Measurements from ENCODE around the gene HSD11B1. TPM values are rescaled to one million over a fixed set of nuclear protein-coding genes. Genes with fewer than 3 reads are reported as not detected.

Gene HSD11B1
- total and polyA plus RNA-seq, 2 donors (not counting 1 experiment from before 2014, with no cell fraction given), result 7.1 to 31.5 TPM

DNA sequence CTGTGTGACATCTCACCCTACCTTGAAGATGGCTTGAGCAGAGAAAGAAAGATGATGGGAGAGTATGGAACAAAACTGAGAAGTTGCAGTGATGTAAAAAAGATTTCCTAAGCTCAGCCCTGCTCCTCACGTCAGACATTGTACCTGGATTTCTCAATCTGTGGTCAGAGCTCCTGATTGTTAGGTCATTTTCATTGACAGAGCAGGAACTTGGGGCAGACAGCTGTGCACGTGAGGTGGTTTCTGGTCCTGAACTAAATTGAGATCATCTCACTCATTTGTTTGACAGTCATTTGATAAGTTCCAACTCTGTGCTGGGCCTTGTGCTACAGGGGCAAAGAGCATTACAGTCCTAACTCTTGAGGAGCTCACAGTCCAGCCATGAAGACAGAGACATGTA, 61.4 kb downstream of the HSD11B1 start:
- Histone ChIP-seq H3K9ac (ENCODE audit: insufficient read depth, low read length) (no peak overlapping the region), H3K27me3 (ENCODE audit: control insufficient read depth, insufficient read depth, low read length) (no peaks in the 10 kb centered on the region), H2AFZ (ENCODE audit: low read length) (no peak overlapping the region), H3K79me2 (ENCODE audit: control insufficient read depth, insufficient read depth, low read length) (no peaks in the 10 kb centered on the region), H4K20me1 (ENCODE audit: control insufficient read depth, extremely low read depth, insufficient read depth, low read length) (no peaks in the 10 kb centered on the region), H3K9me3 (ENCODE audit: control insufficient read depth, insufficient read depth, low read depth, low read length) (no peaks in the 10 kb centered on the region), H3K4me3 (replicated peaks in 1 of 4; ENCODE audit: control extremely low read depth in 1 of 4, insufficient read depth in 1 of 4, low read depth in 3 of 4, low read length in 4 of 4) (no peak overlapping the region), H3K4me1 (ENCODE audit: control insufficient read depth, extremely low read depth, insufficient read depth, low read length) (peaks cover 17% of the 10 kb centered on the region), H3K4me2 (ENCODE audit: extremely low read depth, insufficient read depth, low read length) (no peak overlapping the region), H3K36me3 (ENCODE audit: control insufficient read depth, insufficient read depth, low read length) (no peaks in the 10 kb centered on the region), H3K27ac (ENCODE audit: insufficient read depth, low read length) (no peak overlapping the region)
- TF ChIP-seq, protein P1, sequence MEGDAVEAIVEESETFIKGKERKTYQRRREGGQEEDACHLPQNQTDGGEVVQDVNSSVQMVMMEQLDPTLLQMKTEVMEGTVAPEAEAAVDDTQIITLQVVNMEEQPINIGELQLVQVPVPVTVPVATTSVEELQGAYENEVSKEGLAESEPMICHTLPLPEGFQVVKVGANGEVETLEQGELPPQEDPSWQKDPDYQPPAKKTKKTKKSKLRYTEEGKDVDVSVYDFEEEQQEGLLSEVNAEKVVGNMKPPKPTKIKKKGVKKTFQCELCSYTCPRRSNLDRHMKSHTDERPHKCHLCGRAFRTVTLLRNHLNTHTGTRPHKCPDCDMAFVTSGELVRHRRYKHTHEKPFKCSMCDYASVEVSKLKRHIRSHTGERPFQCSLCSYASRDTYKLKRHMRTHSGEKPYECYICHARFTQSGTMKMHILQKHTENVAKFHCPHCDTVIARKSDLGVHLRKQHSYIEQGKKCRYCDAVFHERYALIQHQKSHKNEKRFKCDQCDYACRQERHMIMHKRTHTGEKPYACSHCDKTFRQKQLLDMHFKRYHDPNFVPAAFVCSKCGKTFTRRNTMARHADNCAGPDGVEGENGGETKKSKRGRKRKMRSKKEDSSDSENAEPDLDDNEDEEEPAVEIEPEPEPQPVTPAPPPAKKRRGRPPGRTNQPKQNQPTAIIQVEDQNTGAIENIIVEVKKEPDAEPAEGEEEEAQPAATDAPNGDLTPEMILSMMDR (conservative IDR thresholded peaks at IDR 0.05 in 1 of 2, IDR thresholded peaks at IDR 0.05 in 1 of 2; ENCODE audit: low read depth in 1 of 2, low read length in 2 of 2), result no peak
- TF ChIP-seq EZH2 (IDR thresholded peaks at IDR 0.05; ENCODE audit: low read length, missing control alignments), result no peak
- DNase-seq (ENCODE audit: low read depth in 2 of 2), result no peak

DNA sequence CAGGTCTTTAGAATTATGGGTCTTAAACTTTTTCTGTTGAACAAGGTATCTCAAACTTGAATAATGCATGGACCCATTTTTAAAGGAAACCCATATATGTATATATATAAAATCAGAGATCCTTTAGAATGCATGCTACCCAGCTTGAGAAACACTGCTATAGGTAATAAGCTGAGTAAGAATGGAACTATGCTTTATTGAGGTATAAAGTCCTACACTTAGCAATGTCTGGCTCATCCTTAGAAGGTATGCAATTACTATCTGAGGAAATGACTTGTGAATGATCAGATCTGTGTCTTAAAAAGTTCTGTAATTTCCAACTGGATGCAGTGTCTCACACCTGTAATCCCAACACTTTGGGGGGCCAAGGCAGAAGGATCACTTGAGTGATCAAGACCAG, 62.5 kb downstream of the HSD11B1 start:
- TF ChIP-seq, protein P1 (conservative IDR thresholded peaks at IDR 0.05 in 1 of 2, IDR thresholded peaks at IDR 0.05 in 1 of 2; ENCODE audit: low read depth in 1 of 2, low read length in 2 of 2), result no peak
- TF ChIP-seq EZH2 (IDR thresholded peaks at IDR 0.05; ENCODE audit: low read length, missing control alignments), result no peak
- H3K27me3 ChIP-seq (ENCODE audit: control insufficient read depth, insufficient read depth, low read length), result no peaks in the 10 kb centered on the region

DNA sequence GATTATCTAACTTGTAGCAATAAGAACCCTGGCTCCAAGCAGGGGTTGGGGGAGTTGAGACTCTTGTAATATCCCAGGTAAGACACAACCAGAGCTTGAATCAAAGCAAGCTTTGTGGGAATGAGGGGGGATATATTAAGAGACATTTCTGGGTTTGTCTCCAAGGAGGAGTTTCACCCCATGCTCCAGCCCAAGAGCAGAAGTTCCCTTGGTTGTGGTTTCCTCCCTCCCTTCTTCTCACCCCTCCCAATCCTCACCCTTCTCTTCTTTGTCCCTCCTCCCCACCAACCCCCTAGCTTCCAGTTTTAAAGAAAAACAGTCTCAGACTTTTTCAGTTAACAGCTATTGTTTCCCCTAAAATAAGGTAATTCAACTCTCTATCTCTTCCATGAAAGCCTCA, 63.1 kb downstream of the HSD11B1 start:
- Histone ChIP-seq H3K4me2 (ENCODE audit: extremely low read depth, insufficient read depth, low read length) (no peak overlapping the region), H3K27me3 (ENCODE audit: control insufficient read depth, insufficient read depth, low read length) (no peaks in the 10 kb centered on the region), H3K27ac (ENCODE audit: insufficient read depth, low read length) (no peak overlapping the region), H3K4me1 (ENCODE audit: control insufficient read depth, extremely low read depth, insufficient read depth, low read length) (peaks cover 17% of the 10 kb centered on the region), H3K9ac (ENCODE audit: insufficient read depth, low read length) (no peak overlapping the region), H4K20me1 (ENCODE audit: control insufficient read depth, extremely low read depth, insufficient read depth, low read length) (no peaks in the 10 kb centered on the region), H2AFZ (ENCODE audit: low read length) (no peak overlapping the region), H3K36me3 (ENCODE audit: control insufficient read depth, insufficient read depth, low read length) (no peaks in the 10 kb centered on the region), H3K4me3 (replicated peaks in 1 of 4; ENCODE audit: control extremely low read depth in 1 of 4, insufficient read depth in 1 of 4, low read depth in 3 of 4, low read length in 4 of 4) (no peak overlapping the region), H3K79me2 (ENCODE audit: control insufficient read depth, insufficient read depth, low read length) (no peaks in the 10 kb centered on the region), H3K9me3 (ENCODE audit: control insufficient read depth, insufficient read depth, low read depth, low read length) (no peaks in the 10 kb centered on the region)
- no peak for TF ChIP-seq EZH2 (IDR thresholded peaks at IDR 0.05; ENCODE audit: low read length, missing control alignments)
- TF ChIP-seq, protein P1 (conservative IDR thresholded peaks at IDR 0.05 in 1 of 2, IDR thresholded peaks at IDR 0.05 in 1 of 2; ENCODE audit: low read depth in 1 of 2, low read length in 2 of 2), result no peak
- no peak for DNase-seq (ENCODE audit: low read depth in 2 of 2)

More for the DNA sequence above, 62.5 kb downstream of the HSD11B1 start:
- Histone ChIP-seq H3K36me3 (ENCODE audit: control insufficient read depth, insufficient read depth, low read length) (no peaks in the 10 kb centered on the region), H4K20me1 (ENCODE audit: control insufficient read depth, extremely low read depth, insufficient read depth, low read length) (no peaks in the 10 kb centered on the region), H3K4me1 (ENCODE audit: control insufficient read depth, extremely low read depth, insufficient read depth, low read length) (peaks cover 17% of the 10 kb centered on the region), H3K79me2 (ENCODE audit: control insufficient read depth, insufficient read depth, low read length) (no peaks in the 10 kb centered on the region), H3K4me2 (ENCODE audit: extremely low read depth, insufficient read depth, low read length) (no peak overlapping the region), H3K27ac (ENCODE audit: insufficient read depth, low read length) (no peak overlapping the region), H3K9ac (ENCODE audit: insufficient read depth, low read length) (no peak overlapping the region), H2AFZ (ENCODE audit: low read length) (no peak overlapping the region), H3K4me3 (replicated peaks in 1 of 4; ENCODE audit: control extremely low read depth in 1 of 4, insufficient read depth in 1 of 4, low read depth in 3 of 4, low read length in 4 of 4) (no peak overlapping the region), H3K9me3 (ENCODE audit: control insufficient read depth, insufficient read depth, low read depth, low read length) (no peaks in the 10 kb centered on the region)
- no peak for DNase-seq (ENCODE audit: low read depth in 2 of 2)
